NT2/D1 (cell line): ENCODE data around the gene SYNGR1.

ENCODE experiments used
- DNase-seq: peaks from one replicate; pipeline ENCODE4 v3.0.0-alpha.2; 2011; ENCODE audit warnings: low read depth, low spot score
- H3K27me3 ChIP-seq: 2 replicates; pipeline ENCODE4 v1.6.0; 2011; ENCODE audit warnings: mild to moderate bottlenecking; ENCODE audit not compliant: insufficient read length, insufficient read depth
- H3K36me3 ChIP-seq: 2 replicates; pipeline ENCODE4 v1.6.1; 2011; ENCODE audit warnings: mild to moderate bottlenecking, low read length, mixed read lengths; ENCODE audit not compliant: insufficient read depth, insufficient read length
- H3K4me1 ChIP-seq: 2 replicates; pipeline ENCODE4 v1.5.1; 2011; ENCODE audit not compliant: insufficient read depth, insufficient read length
- H3K4me3 ChIP-seq: 2 replicates; pipeline ENCODE4 v1.5.1; 2011; ENCODE audit warnings: low read depth; ENCODE audit not compliant: insufficient read length
- H3K9ac ChIP-seq: 2 replicates; pipeline ENCODE4 v1.6.0; 2011; ENCODE audit warnings: low read depth; ENCODE audit not compliant: insufficient read length
- H3K9me3 ChIP-seq: 2 replicates; pipeline ENCODE4 v1.5.1; 2011; ENCODE audit warnings: mild to moderate bottlenecking, low read length; ENCODE audit not compliant: insufficient read depth
- SUZ12 ChIP-seq: IDR thresholded peaks from 2 replicates; pipeline ENCODE4 v1.6.1; 2011; ENCODE audit not compliant: insufficient read length, insufficient read depth; ENCODE audit errors: extremely low read depth
- YY1 ChIP-seq: IDR thresholded peaks from 2 replicates; pipeline ENCODE4 v1.6.1; 2011; ENCODE audit not compliant: insufficient read length, insufficient read depth
- ZNF274 ChIP-seq: IDR thresholded peaks from 2 replicates; pipeline ENCODE4 v1.6.1; 2011; ENCODE audit warnings: mild to moderate bottlenecking, low read depth, low read length

SYNGR1 gene

DNA sequence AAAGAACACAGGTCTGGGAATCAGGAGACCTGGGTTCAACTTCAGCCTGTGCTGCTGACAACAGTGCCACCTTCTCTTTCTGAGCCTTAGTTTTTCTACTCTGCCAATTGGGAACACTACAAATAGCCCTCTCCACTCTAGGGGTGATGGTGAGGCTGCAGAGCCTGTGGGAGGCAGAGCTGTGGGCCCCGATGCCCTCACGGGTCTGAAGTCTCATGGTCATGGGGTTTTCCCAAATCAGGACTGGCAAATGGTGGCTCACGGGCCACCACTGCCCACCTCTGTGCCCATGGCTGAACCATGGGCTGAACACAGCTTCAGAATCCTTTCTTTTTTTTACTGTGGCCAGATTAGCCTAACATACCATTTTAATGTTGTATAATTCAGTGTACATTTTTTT is 19.8 kb downstream of the SYNGR1 start:
- no peak overlapping the region for H3K9ac ChIP-seq

DNA sequence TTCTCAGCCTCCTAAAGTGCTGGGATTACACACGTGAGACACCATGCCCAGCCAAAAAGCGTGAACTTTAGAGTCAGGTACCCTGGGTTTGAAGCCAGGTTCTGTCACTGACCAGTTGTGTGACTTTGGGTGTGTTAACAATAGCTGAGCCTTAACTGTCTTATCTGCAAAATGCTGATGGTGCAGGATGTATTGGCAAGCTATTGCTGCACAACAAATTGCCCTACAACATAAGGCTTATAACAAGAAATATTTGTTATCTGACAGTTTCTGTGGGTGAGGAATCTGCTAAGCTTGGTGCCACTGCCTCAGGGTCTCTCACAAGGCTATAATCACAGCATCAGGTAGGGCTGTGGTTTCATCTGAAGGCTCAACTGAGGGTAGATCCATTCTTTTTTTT is 21.9 kb downstream of the SYNGR1 start:
- TF ChIP-seq YY1 (no peak), ZNF274 (no peak), SUZ12 (no peak)
- no peak for DNase-seq
- Histone ChIP-seq H3K4me1 (peaks cover 8% of the 10 kb centered on the region), H3K27me3 (no peaks in the 10 kb centered on the region), H3K36me3 (peaks cover 11% of the 10 kb centered on the region), H3K4me3 (no peak overlapping the region), H3K9me3 (peaks cover 6% of the 10 kb centered on the region), H3K9ac (no peak overlapping the region)

More for the DNA sequence above, 19.8 kb downstream of the SYNGR1 start:
- DNase-seq: no peak
- TF ChIP-seq SUZ12 (no peak), ZNF274 (no peak), YY1 (no peak)
- Histone ChIP-seq H3K9me3 (peaks cover 6% of the 10 kb centered on the region), H3K36me3 (peaks cover 5% of the 10 kb centered on the region), H3K4me3 (no peak overlapping the region), H3K4me1 (peaks cover 19% of the 10 kb centered on the region), H3K27me3 (no peaks in the 10 kb centered on the region)

DNA sequence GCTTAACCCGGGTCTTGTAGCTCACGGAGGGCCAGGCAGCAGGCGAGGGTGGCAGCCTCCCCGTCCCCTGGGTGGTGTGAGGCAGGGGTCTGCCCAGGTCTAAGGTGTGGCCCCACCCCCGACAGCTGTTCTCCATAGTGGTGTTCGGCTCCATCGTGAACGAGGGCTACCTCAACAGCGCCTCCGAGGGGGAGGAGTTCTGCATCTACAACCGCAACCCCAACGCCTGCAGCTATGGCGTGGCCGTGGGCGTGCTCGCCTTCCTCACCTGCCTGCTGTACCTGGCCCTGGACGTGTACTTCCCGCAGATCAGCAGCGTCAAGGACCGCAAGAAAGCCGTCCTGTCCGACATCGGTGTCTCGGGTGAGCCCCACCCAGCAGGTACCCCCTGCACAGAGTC is 24.4 kb downstream of the SYNGR1 start:
- H3K9me3 ChIP-seq: peaks cover 6% of the 10 kb centered on the region
- no peak for TF ChIP-seq YY1
- TF ChIP-seq ZNF274: no peak
- TF ChIP-seq SUZ12: no peak
- H3K36me3 ChIP-seq: peaks cover 30% of the 10 kb centered on the region
- peaks cover 8% of the 10 kb centered on the region for H3K4me1 ChIP-seq
- no peak for DNase-seq
- no peak overlapping the region for H3K9ac ChIP-seq
- no peak overlapping the region for H3K4me3 ChIP-seq
- H3K27me3 ChIP-seq: no peaks in the 10 kb centered on the region

DNA sequence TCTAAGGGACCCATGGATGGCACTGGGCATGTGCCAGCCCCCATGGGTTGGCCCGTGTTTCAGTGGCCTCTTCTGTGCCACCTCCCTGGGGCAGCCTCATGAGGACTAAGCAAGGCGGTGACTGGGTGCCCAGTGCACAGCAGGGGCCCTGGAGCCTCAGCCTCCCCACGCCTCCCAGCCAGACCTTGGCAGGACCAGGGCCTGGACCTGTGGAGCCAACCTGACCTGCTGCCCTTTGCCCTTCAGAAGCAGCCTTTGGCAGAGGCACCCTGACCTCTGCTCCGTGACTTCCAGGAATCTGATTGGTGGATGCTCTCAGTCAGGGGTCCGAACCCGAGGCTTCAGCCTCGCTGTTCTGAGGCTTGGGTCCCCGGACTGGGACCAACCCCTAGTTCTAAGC is 25.0 kb downstream of the SYNGR1 start:
- H3K36me3 ChIP-seq: peaks cover 32% of the 10 kb centered on the region

DNA sequence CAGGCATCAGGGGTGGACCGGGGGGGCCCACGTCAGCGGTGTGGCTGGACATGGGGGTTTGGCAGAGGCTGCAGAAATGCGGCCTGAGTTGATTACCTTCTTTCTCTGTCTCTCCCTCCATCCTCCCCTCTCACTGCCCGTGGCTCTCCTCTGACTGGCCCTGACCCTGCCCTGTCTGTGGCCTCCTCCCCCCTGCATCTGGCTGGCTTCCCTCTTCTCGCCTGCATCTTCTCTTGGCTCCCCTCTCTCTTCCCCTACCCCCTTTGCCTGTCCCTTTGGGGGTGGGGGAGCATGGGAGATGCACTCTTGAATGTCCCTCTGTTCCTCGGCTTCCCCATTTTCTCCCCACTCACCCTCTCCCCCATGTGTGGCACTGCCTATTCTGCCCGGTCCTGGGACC is 25.9 kb downstream of the SYNGR1 start:
- peaks cover 32% of the 10 kb centered on the region for H3K36me3 ChIP-seq
- no peak for DNase-seq
- peaks cover 6% of the 10 kb centered on the region for H3K9me3 ChIP-seq
- TF ChIP-seq ZNF274 (no peak), YY1 (no peak), SUZ12 (no peak)
- no peak overlapping the region for H3K4me3 ChIP-seq
- H3K27me3 ChIP-seq: no peaks in the 10 kb centered on the region
- H3K4me1 ChIP-seq: peaks cover 5% of the 10 kb centered on the region
- no peak overlapping the region for H3K9ac ChIP-seq

More for the DNA sequence above, 25.0 kb downstream of the SYNGR1 start:
- H3K9ac ChIP-seq: no peak overlapping the region
- DNase-seq: no peak
- TF ChIP-seq ZNF274 (no peak), SUZ12 (no peak), YY1 (no peak)
- peaks cover 5% of the 10 kb centered on the region for H3K4me1 ChIP-seq
- H3K27me3 ChIP-seq: no peaks in the 10 kb centered on the region
- peaks cover 6% of the 10 kb centered on the region for H3K9me3 ChIP-seq
- no peak overlapping the region for H3K4me3 ChIP-seq

DNA sequence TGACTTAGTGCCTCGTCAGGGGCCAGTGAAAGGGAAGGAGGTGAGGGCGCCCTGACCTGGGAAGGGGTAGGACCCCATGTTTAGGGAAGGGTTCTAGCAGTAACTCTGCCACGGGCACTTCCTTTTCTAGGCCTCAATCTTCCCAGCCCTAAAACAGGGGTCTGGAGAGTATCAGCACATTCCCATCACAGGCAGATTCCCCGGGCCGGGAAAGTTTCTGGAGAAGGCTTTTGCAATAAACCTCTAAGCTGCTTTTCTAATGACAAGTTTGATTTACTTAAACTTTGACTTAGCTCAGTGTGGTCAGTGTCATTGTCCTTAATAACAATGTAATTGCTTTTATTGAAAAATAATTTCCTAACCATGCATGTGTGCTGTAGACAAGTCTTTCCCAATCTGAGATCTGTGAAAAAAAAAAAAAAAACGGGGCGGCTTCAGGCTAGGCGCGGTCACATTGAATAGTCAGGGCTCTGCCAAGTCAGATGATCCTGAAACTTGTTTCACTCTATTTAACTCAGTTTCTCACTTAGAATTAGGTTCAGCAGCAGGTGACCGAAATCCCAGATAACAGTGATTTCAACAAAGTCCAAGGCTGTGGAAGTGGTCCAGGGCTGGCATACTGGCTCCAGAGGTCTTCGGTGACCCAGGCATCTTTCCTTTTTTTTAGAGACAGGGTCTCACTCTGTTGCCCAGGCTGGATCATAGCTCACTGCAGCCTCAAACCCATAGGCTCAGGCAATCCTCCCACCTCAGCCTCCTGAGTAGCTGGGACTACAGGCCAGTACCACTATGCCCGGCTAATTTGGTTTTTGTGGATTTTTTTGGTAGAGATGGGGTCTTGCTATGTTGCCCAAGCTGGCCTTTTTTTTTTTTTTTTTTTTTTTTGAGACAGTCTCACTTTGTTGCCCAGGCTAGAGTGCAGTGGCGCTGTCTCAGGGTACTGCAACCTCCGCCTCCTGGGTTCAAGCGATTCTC is 30.3 kb downstream of the SYNGR1 start:
- peaks cover 27% of the 10 kb centered on the region for H3K36me3 ChIP-seq
- H3K4me1 ChIP-seq: peaks cover 7% of the 10 kb centered on the region
- no peak overlapping the region for H3K9ac ChIP-seq
- no peak for DNase-seq
- no peak overlapping the region for H3K4me3 ChIP-seq
- TF ChIP-seq SUZ12 (no peak), ZNF274 (no peak), YY1 (no peak)
- no peaks in the 10 kb centered on the region for H3K9me3 ChIP-seq
- H3K27me3 ChIP-seq: no peaks in the 10 kb centered on the region

DNA sequence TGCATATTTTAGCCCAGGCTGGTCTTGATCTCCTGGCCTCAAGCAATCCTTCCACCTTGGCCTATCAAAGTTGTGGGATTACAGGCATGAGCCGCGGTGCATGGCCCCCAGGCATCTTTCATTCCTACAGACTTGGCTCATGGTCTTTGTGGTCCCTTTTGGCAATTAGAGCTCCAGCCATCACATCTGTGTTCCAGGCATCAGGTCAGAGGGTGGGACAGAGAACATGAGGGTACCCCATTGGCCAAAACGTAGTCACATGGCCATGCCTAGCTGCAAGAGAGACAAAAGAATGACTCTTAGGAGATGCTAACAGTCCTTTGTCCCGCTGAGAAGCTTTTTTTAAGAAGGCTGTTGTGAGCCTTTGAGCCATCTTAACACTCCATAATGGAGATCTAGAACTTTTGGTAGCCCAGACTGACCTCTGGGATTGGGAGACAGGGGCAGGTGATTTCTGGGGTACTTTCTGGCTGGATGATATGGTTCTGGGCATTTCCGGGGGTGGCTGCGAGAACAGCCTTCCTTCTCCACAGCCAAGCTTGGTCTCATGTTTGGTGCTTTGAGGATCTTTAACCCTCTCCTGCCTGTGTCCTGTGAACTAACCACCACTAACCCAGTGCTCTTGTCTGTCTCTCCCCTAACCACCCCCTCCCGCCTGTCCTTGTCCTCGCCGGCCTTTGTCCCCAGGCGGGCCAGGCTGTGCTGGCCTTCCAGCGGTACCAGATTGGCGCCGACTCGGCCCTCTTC is 31.4 kb downstream of the SYNGR1 start:
- no peaks in the 10 kb centered on the region for H3K27me3 ChIP-seq
- no peak for DNase-seq
- H3K9me3 ChIP-seq: no peaks in the 10 kb centered on the region
- no peak for TF ChIP-seq ZNF274
- TF ChIP-seq YY1: no peak
- no peak for TF ChIP-seq SUZ12
- H3K4me1 ChIP-seq: peaks cover 7% of the 10 kb centered on the region
- no peak overlapping the region for H3K9ac ChIP-seq
- H3K4me3 ChIP-seq: no peak overlapping the region
- H3K36me3 ChIP-seq: peaks cover 25% of the 10 kb centered on the region
